ENCODE results near the gene SPATA25.

DNA sequence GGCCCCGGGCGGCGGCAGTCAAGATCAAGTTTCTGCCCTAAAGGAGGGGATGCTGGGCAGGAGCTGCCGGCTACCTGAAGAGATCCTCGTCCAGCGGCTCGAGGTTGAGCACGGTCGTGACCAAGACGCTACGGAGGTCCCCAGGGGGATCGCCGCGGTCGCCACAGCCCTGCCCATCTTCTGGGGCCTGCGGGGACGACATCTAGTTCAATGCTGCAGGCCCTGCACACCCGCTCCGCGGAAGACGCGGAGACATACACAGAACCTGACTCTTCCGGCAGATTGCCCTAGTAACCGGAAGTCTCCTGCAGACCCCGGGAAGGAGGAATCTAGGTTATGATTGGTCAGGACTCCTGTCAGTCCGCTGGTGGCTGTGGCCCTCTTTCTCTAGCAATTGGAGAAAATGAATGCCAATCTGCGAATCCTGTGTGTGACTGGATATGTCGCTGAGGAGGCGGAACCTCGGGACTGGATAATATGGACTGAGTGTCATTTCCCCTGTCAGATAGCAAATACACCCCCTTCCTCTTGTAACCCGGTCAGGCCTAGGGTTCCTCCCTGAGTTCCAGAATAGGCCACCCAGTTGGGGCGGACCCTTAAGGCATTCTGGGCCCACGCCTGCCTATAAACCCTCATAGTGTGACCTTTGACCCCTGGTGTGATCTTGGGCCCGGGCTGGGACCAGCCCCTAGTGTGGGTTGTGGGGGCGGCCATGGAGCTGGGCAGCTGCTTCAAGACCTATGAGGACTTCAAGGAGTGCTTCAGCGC, 30.1 kb downstream of the SPATA25 start, which contains the start of the genes ACOT8 and ZSWIM3:
- TF ChIP-seq MXI1 (conservative IDR thresholded peaks at IDR 0.05; ENCODE audit: poor library complexity, severe bottlenecking) = peak; percentile 79
- no peak for TF ChIP-seq EP300 (conservative IDR thresholded peaks at IDR 0.05; ENCODE audit: poor library complexity, severe bottlenecking)
- TF ChIP-seq EZH2 (IDR thresholded peaks at IDR 0.05; ENCODE audit: borderline replicate concordance, insufficient read depth, low read length, poor library complexity, severe bottlenecking) = no peak
- TF ChIP-seq CTCF (IDR thresholded peaks at IDR 0.05; ENCODE audit: poor library complexity, severe bottlenecking) = no peak
- TF ChIP-seq POLR2AphosphoS5 (IDR thresholded peaks at IDR 0.05) = peak; percentile 90
- peak; percentile 98 for TF ChIP-seq TAF1 (IDR thresholded peaks at IDR 0.05; ENCODE audit: low read depth)
- peak; percentile 16 for TF ChIP-seq SMC3 (conservative IDR thresholded peaks at IDR 0.05; ENCODE audit: poor library complexity)
- no peak for TF ChIP-seq RAD21 (conservative IDR thresholded peaks at IDR 0.05)
- TF ChIP-seq, protein P1, sequence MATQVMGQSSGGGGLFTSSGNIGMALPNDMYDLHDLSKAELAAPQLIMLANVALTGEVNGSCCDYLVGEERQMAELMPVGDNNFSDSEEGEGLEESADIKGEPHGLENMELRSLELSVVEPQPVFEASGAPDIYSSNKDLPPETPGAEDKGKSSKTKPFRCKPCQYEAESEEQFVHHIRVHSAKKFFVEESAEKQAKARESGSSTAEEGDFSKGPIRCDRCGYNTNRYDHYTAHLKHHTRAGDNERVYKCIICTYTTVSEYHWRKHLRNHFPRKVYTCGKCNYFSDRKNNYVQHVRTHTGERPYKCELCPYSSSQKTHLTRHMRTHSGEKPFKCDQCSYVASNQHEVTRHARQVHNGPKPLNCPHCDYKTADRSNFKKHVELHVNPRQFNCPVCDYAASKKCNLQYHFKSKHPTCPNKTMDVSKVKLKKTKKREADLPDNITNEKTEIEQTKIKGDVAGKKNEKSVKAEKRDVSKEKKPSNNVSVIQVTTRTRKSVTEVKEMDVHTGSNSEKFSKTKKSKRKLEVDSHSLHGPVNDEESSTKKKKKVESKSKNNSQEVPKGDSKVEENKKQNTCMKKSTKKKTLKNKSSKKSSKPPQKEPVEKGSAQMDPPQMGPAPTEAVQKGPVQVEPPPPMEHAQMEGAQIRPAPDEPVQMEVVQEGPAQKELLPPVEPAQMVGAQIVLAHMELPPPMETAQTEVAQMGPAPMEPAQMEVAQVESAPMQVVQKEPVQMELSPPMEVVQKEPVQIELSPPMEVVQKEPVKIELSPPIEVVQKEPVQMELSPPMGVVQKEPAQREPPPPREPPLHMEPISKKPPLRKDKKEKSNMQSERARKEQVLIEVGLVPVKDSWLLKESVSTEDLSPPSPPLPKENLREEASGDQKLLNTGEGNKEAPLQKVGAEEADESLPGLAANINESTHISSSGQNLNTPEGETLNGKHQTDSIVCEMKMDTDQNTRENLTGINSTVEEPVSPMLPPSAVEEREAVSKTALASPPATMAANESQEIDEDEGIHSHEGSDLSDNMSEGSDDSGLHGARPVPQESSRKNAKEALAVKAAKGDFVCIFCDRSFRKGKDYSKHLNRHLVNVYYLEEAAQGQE (IDR thresholded peaks at IDR 0.05; ENCODE audit: borderline replicate concordance) = peak; percentile 95

Measured in neural cell (in vitro differentiated cells).